SK-N-SH treated with all-trans-retinoic acid at 6 μM for 48 hours (cell line): ENCODE data around the gene IGLL5.
"Not testable (repeated sequence)": the region's sequence is repeated elsewhere in the genome, so short reads cannot be mapped to it uniquely, and the experiment has no call there.

ENCODE experiments used
- ARNTL ChIP-seq: fragments of 450-650 bp; formaldehyde crosslinking; IDR thresholded peaks from 2 replicates; pipeline ENCODE4 v1.5.0; 2020; ENCODE audit warnings: low read depth, mild to moderate bottlenecking, moderate library complexity, borderline replicate concordance
- RARB ChIP-seq: fragments of 250-450 bp; sonication (Bioruptor Pico); IDR thresholded peaks from 2 replicates; pipeline ENCODE4 v1.8.0; 2021; ENCODE audit warnings: mild to moderate bottlenecking, moderate library complexity
- ZFP3 ChIP-seq: fragments of 250-450 bp; sonication (Bioruptor Pico); IDR thresholded peaks from 2 replicates; pipeline ENCODE4 v1.5.0; 2020; ENCODE audit warnings: mild to moderate bottlenecking, moderate library complexity

- TF ChIP-seq RARB, ARNTL, ZFP3 (CRISPR knock-in tag): not testable (repeated sequence)
Measured at GRCh38 chr22:22903781-22904192, 16.2 kb downstream of the IGLL5 start.
